SK-N-SH (cell line): ENCODE data around the gene SNX10. TPM values are rescaled to one million over a fixed set of nuclear protein-coding genes. Genes with fewer than 3 reads are reported as not detected.

Experiments
- CTCF ChIA-PET: fragments of 300-600, 350-600 bp; formaldehyde crosslinking; extraction: SDS; loops from one replicate; lab custom pipeline; 2021; lab: Yijun Ruan, JAX
- POLR2A ChIA-PET: fragments of 350-600 bp; sonication (Branson Sonifier 250); formaldehyde crosslinking; extraction: SDS; loops from one replicate; lab custom pipeline; 2020; ENCODE audit warnings: antibody characterized with exemption, inconsistent platforms; lab: Yijun Ruan, JAX
- DNase-seq: peaks from one replicate; pipeline ENCODE4 v3.0.0; 2012
- H2AFZ ChIP-seq: fragments of 200-600 bp; sonication (generic); 2 replicates; pipeline ENCODE4 v1.8.1; 2016; ENCODE audit warnings: antibody characterized with exemption, mild to moderate bottlenecking, low read depth
- H3F3A ChIP-seq: fragments of 200-600 bp; sonication (generic); replicated peaks from 2 replicates; pipeline ENCODE3; 2016; ENCODE audit warnings: antibody characterized with exemption, mild to moderate bottlenecking; ENCODE audit not compliant: insufficient read depth
- H3K27ac ChIP-seq, 2 experiments: fragments of 200-500 bp in 1 of 2; fragments of 200-600 bp in 1 of 2; sonication (Bioruptor generic) in 1 of 2; sonication (generic), shearing (Covaris generic) in 1 of 2; 2 replicates each; pipeline versions ENCODE4 v1.5.1 to v1.6.1; 2014 to 2016; ENCODE audit warnings: low read depth in 2 of 2, inconsistent platforms in 1 of 2, low read length in 1 of 2, mild to moderate bottlenecking in 1 of 2, mixed read lengths in 1 of 2
- H3K27me3 ChIP-seq: fragments of 200-600 bp; sonication (generic), shearing (Covaris generic); 2 replicates; pipeline ENCODE4 v1.6.1; 2016; ENCODE audit warnings: mixed run types; ENCODE audit not compliant: insufficient read depth
- H3K36me3 ChIP-seq, 2 experiments: fragments of 200-500 bp in 1 of 2; fragments of 200-600 bp in 1 of 2; sonication (Bioruptor generic) in 1 of 2; sonication (generic) in 1 of 2; replicated peaks in 1 of 2; 2 replicates each; pipeline versions ENCODE3 to v1.5.1; 2014 to 2016; ENCODE audit warnings: low read length in 1 of 2, mild to moderate bottlenecking in 1 of 2; ENCODE audit not compliant: insufficient read depth in 2 of 2, control insufficient read depth in 1 of 2
- H3K4me1 ChIP-seq, 2 experiments: fragments of 200-500 bp in 1 of 2; fragments of 200-600 bp in 1 of 2; sonication (Bioruptor generic) in 1 of 2; sonication (generic), shearing (Covaris generic) in 1 of 2; 2 replicates each; pipeline versions ENCODE4 v1.5.1 to v1.6.1; 2014 to 2016; ENCODE audit warnings: low read depth in 1 of 2, low read length in 1 of 2, mixed run types in 1 of 2; ENCODE audit not compliant: insufficient read depth in 2 of 2, control insufficient read depth in 1 of 2
- H3K4me2 ChIP-seq: fragments of 200-600 bp; sonication (generic), shearing (Covaris generic); 2 replicates; pipeline ENCODE4 v1.6.1; 2017; ENCODE audit warnings: mixed run types
- H3K4me3 ChIP-seq, 2 experiments: fragments of 200-500 bp in 1 of 2; fragments of 200-600 bp in 1 of 2; sonication (Bioruptor generic) in 1 of 2; sonication (generic), shearing (Covaris generic) in 1 of 2; 2 replicates each; pipeline versions ENCODE4 v1.5.1 to v1.8.1; 2014 to 2016; ENCODE audit warnings: low read depth in 2 of 2, inconsistent platforms in 1 of 2, low read length in 1 of 2, mild to moderate bottlenecking in 1 of 2, mixed read lengths in 1 of 2, moderate library complexity in 1 of 2
- H3K79me2 ChIP-seq: fragments of 200-600 bp; sonication (generic); 2 replicates; pipeline ENCODE4 v1.8.1; 2017; ENCODE audit warnings: mild to moderate bottlenecking; ENCODE audit not compliant: insufficient read depth
- H3K9ac ChIP-seq: fragments of 200-600 bp; sonication (generic); 2 replicates; pipeline ENCODE4 v1.6.1; 2017; ENCODE audit warnings: mixed run types
- H3K9me2 ChIP-seq: fragments of 200-600 bp; sonication (generic); 2 replicates; pipeline ENCODE4 v1.6.1; 2017; ENCODE audit warnings: mixed run types
- H3K9me3 ChIP-seq: fragments of 200-600 bp; sonication (generic); 2 replicates; pipeline ENCODE4 v1.6.1; 2017; ENCODE audit warnings: mixed run types, mild to moderate bottlenecking, moderate library complexity
- H4K20me1 ChIP-seq: fragments of 200-600 bp; sonication (generic); 2 replicates; pipeline ENCODE4 v1.6.1; 2017; ENCODE audit warnings: mild to moderate bottlenecking, mixed run types; ENCODE audit not compliant: insufficient read depth
- CHD2 ChIP-seq: fragments of 150-350 bp; IDR thresholded peaks from 2 replicates; pipeline ENCODE4 v1.6.1; 2018; ENCODE audit warnings: low read length; ENCODE audit not compliant: partially characterized antibody
- ELF1 ChIP-seq: IDR thresholded peaks from 2 replicates; pipeline ENCODE4 v1.4.0; 2012
- EP300 ChIP-seq, 2 experiments: IDR thresholded peaks; 2 replicates each; pipeline versions ENCODE4 v1.4.0 to v1.6.1; 2012; ENCODE audit warnings: borderline replicate concordance in 1 of 2, low read depth in 1 of 2, low read length in 1 of 2
- FOSL2 ChIP-seq: IDR thresholded peaks from 2 replicates; pipeline ENCODE4 v1.4.0; 2012; ENCODE audit warnings: low read depth, mild to moderate bottlenecking, moderate library complexity, borderline replicate concordance
- FOXJ3 ChIP-seq: sonication (generic); formaldehyde crosslinking; IDR thresholded peaks from 2 replicates; pipeline ENCODE4 v1.5.1; 2020; ENCODE audit warnings: mild to moderate bottlenecking, missing genetic modification reagents
- GABPA ChIP-seq: IDR thresholded peaks from 2 replicates; pipeline ENCODE4 v1.4.0; 2012; ENCODE audit warnings: low read depth, mild to moderate bottlenecking
- GATA2 ChIP-seq: sonication (generic); formaldehyde crosslinking; IDR thresholded peaks from 2 replicates; pipeline ENCODE4 v1.5.0; 2020; ENCODE audit warnings: mild to moderate bottlenecking, missing genetic modification reagents
- MEF2A ChIP-seq: IDR thresholded peaks from 2 replicates; pipeline ENCODE4 v1.4.0; 2012; ENCODE audit warnings: low read depth, borderline replicate concordance
- RCOR1 ChIP-seq: fragments of 150-350 bp; IDR thresholded peaks from 2 replicates; pipeline ENCODE4 v1.6.1; 2017; ENCODE audit warnings: antibody characterized with exemption, low read length
- RFX5 ChIP-seq: IDR thresholded peaks from 2 replicates; pipeline ENCODE4 v1.6.1; 2012; ENCODE audit warnings: mild to moderate bottlenecking, improper control_type of control experiment, low read length
- SMC3 ChIP-seq: IDR thresholded peaks from 2 replicates; pipeline ENCODE4 v1.6.1; 2012; ENCODE audit warnings: low read depth, low read length, improper control_type of control experiment
- TAF1 ChIP-seq: IDR thresholded peaks from 2 replicates; pipeline ENCODE4 v1.6.1; 2012; ENCODE audit warnings: low read depth, mild to moderate bottlenecking, low read length, moderate library complexity, borderline replicate concordance
- TEAD4 ChIP-seq: IDR thresholded peaks from 2 replicates; pipeline ENCODE4 v1.4.0; 2012; ENCODE audit warnings: mild to moderate bottlenecking, borderline replicate concordance; ENCODE audit not compliant: insufficient read depth
- WGBS: methylation state at CpG from one replicate; pipeline ENCODE4 v1.1.6; 2017; ENCODE audit warnings: low lambda C conversion rate; 5-methylcytosine and 5-hydroxymethylcytosine counted together
- polyA plus RNA-seq, 3 experiments: library from polyadenylated mRNA; depleted of rRNA; stranded (reverse); fragments of >200 nt; gene quantifications; 2 replicates each; pipeline ENCODE4 v1.2.3, GENCODE V29; 2012
- TF ChIP-seq, protein P1 (sequence below): IDR thresholded peaks from 2 replicates; pipeline ENCODE4 v1.4.0; 2012; ENCODE audit warnings: low read depth
- TF ChIP-seq, protein P2 (sequence below): IDR thresholded peaks from 2 replicates; pipeline ENCODE4 v1.4.0; 2012; ENCODE audit warnings: low read depth, borderline replicate concordance
- TF ChIP-seq, protein P3 (sequence below): IDR thresholded peaks from 2 replicates; pipeline ENCODE4; 2012
- TF ChIP-seq, protein P4 (sequence below): fragments of 150-350 bp; IDR thresholded peaks from 2 replicates; pipeline ENCODE4 v1.6.1; 2017; ENCODE audit warnings: antibody characterized with exemption, low read length, low read depth, borderline replicate concordance

SNX10 gene
- polyA plus RNA-seq, 1 of the 3 experiments (the other 2 are of a cell fraction) = 0.02 TPM

DNA sequence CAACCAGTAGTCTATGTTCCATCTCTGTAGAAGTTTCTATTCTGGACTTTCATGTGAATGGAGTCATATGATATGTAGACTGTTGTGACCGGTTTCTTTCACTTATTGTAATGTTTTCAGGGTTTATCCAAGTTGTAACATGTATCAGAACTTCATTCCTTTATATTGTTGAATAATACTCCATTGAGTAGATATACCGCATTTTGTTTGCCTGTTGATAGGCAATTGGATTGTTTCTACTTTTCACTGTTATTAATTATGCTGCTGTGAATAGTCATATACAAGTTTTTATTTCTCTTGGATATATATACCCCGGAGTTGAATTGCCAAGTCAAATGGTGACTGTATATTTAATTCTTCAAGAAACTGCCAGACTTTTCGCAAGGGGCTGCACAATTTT is 40.1 kb downstream of the SNX10 start:
- no peak for TF ChIP-seq RCOR1
- H4K20me1 ChIP-seq = no peaks in the 10 kb centered on the region

GRCh38 chr7:26332698-26333097 is 41.0 kb downstream of the SNX10 start:
- Histone ChIP-seq H3K27me3 (no peaks in the 10 kb centered on the region), H3K27ac (no peak overlapping the region), H3F3A (no peaks in the 10 kb centered on the region), H3K79me2 (no peaks in the 10 kb centered on the region)
- CTCF ChIA-PET = interaction anchor here (2.4 kb wide), 1 partner anchor 242 kb away, joined by 8 read pairs; no protein-coding TSS in a partner anchor
- 64% methylated on average over 2 of the region's 2 CpGs for WGBS
- DNase-seq = no peak
- TF ChIP-seq TEAD4 = no peak
- no peak for TF ChIP-seq FOSL2
- TF ChIP-seq TAF1 = no peak
- TF ChIP-seq, protein P1, sequence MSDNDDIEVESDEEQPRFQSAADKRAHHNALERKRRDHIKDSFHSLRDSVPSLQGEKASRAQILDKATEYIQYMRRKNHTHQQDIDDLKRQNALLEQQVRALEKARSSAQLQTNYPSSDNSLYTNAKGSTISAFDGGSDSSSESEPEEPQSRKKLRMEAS = no peak
- no peak for TF ChIP-seq SMC3
- TF ChIP-seq, all 33 proteins: peak for 0
- Histone ChIP-seq H3K36me3 (no peaks in the 10 kb centered on the region), H3K4me1 (no peaks in the 10 kb centered on the region), H3K9me3 (no peaks in the 10 kb centered on the region; the same call in 1 of the 2 replicates), H3K4me2 (no peak overlapping the region), H3K9me2 (no peaks in the 10 kb centered on the region), H3K4me3 (no peak overlapping the region), H4K20me1 (no peaks in the 10 kb centered on the region), H2AFZ (no peak overlapping the region), H3K9ac (no peak overlapping the region)
- POLR2A ChIA-PET = no interaction called here

More for the DNA sequence above, 40.1 kb downstream of the SNX10 start:
- no peak overlapping the region for H3K27ac ChIP-seq
- CTCF ChIA-PET = interaction anchor here (2.4 kb wide), 1 partner anchor 241 kb away, joined by 8 read pairs; no protein-coding TSS in a partner anchor
- POLR2A ChIA-PET = no interaction called here
- 65% methylated on average over 4 of the region's 4 CpGs for WGBS
- H3K79me2 ChIP-seq = no peaks in the 10 kb centered on the region
- H3K9me2 ChIP-seq = no peaks in the 10 kb centered on the region
- no peak overlapping the region for H3K4me2 ChIP-seq
- H3K36me3 ChIP-seq = no peaks in the 10 kb centered on the region
- no peak overlapping the region for H3K9ac ChIP-seq
- no peak overlapping the region for H2AFZ ChIP-seq
- no peaks in the 10 kb centered on the region for H3K4me1 ChIP-seq
- H3K9me3 ChIP-seq = no peaks in the 10 kb centered on the region; the same call in 1 of the 2 replicates
- DNase-seq = no peak
- no peak overlapping the region for H3K4me3 ChIP-seq
- no peaks in the 10 kb centered on the region for H3K27me3 ChIP-seq
- H3F3A ChIP-seq = no peaks in the 10 kb centered on the region

DNA sequence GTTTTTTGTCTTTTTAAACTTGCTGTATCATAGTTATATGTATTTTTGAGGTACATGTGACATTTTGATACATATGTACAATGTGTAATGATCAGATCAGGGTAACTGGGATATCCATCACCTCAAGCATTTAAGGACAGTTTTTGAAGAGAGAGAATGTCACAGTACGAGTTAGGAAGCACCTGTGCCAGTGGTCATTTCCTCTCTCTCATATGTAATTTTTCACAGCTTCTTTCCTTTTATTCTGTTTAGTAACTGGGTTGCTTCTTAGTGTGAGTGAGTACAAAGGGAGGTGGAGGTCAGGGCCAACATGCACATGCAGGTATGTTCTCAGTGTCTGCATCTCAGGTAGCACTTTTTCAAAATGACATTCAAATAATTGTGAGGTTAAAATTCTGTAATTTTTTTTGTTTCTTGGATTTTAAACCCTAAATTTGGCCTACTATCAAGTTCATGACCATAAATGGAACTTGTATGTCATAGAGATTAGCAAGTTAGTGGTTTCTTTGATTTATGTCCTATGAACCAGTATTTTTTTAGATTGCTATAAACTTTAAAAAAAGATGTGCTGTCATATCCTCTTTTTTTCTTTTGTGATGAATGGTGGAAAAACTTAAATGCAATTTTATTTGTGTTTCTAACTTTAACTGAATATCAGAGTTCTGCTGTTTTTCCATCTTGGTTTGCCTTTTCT is 42.7 kb downstream of the SNX10 start:
- no peaks in the 10 kb centered on the region for H3K27me3 ChIP-seq
- no peaks in the 10 kb centered on the region; the same call in 1 of the 2 replicates for H3K9me3 ChIP-seq
- no peak overlapping the region for H3K9ac ChIP-seq
- 42% methylated on average over 1 of the region's 1 CpG for WGBS
- no peaks in the 10 kb centered on the region for H3K4me1 ChIP-seq
- ChIA-PET POLR2A (no interaction called here), CTCF (no interaction called here)
- no peak overlapping the region for H3K27ac ChIP-seq
- H3K4me3 ChIP-seq = no peak overlapping the region
- H3K4me2 ChIP-seq = no peak overlapping the region
- no peak for DNase-seq
- H4K20me1 ChIP-seq = no peaks in the 10 kb centered on the region
- H2AFZ ChIP-seq = no peak overlapping the region
- no peaks in the 10 kb centered on the region for H3F3A ChIP-seq
- H3K36me3 ChIP-seq = no peaks in the 10 kb centered on the region
- H3K9me2 ChIP-seq = no peaks in the 10 kb centered on the region
- H3K79me2 ChIP-seq = no peaks in the 10 kb centered on the region
- TF ChIP-seq SMC3 (no peak), MEF2A (no peak), GABPA (no peak), EP300 (IDR thresholded peaks at IDR 0.05; ENCODE audit: borderline replicate concordance in 1 of 2, low read depth in 1 of 2, low read length in 1 of 2) (no peak), GATA2 (CRISPR knock-in tag) (no peak), FOXJ3 (CRISPR knock-in tag) (no peak), ELF1 (no peak), CHD2 (no peak), RCOR1 (no peak), RFX5 (no peak)
- TF ChIP-seq, protein P1 = no peak
- TF ChIP-seq, protein P2, sequence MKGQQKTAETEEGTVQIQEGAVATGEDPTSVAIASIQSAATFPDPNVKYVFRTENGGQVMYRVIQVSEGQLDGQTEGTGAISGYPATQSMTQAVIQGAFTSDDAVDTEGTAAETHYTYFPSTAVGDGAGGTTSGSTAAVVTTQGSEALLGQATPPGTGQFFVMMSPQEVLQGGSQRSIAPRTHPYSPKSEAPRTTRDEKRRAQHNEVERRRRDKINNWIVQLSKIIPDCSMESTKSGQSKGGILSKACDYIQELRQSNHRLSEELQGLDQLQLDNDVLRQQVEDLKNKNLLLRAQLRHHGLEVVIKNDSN = no peak
- TF ChIP-seq, protein P3, sequence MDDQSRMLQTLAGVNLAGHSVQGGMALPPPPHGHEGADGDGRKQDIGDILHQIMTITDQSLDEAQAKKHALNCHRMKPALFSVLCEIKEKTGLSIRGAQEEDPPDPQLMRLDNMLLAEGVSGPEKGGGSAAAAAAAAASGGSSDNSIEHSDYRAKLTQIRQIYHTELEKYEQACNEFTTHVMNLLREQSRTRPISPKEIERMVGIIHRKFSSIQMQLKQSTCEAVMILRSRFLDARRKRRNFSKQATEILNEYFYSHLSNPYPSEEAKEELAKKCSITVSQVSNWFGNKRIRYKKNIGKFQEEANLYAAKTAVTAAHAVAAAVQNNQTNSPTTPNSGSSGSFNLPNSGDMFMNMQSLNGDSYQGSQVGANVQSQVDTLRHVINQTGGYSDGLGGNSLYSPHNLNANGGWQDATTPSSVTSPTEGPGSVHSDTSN = no peak
- TF ChIP-seq, protein P4, sequence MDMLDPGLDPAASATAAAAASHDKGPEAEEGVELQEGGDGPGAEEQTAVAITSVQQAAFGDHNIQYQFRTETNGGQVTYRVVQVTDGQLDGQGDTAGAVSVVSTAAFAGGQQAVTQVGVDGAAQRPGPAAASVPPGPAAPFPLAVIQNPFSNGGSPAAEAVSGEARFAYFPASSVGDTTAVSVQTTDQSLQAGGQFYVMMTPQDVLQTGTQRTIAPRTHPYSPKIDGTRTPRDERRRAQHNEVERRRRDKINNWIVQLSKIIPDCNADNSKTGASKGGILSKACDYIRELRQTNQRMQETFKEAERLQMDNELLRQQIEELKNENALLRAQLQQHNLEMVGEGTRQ = no peak
